HG03025 (cell line): ENCODE data around the gene IRS1.

Experiments used
- ATAC-seq: cut with Tn5 transposase; IDR thresholded peaks from one replicate; pipeline ENCODE4 v1.9.1; 2021; ENCODE audit warnings: mild to moderate bottlenecking, moderate library complexity; ENCODE audit not compliant: unreplicated experiment, low FRiP score

The IRS1 gene

GRCh38 chr2:226763320-226763719 is 36.3 kb downstream of the IRS1 start:
- ATAC-seq = no peak

GRCh38 chr2:226761195-226761583 is 38.4 kb downstream of the IRS1 start:
- ATAC-seq = no peak

- ATAC-seq = no peak
Observed at GRCh38 chr2:226760412-226761194, 39.0 kb downstream of the IRS1 start.

- no peak for ATAC-seq
Observed at GRCh38 chr2:226759768-226760167, 39.9 kb downstream of the IRS1 start.

GRCh38 chr2:226758921-226759640 is 40.5 kb downstream of the IRS1 start:
- no peak for ATAC-seq

GRCh38 chr2:226756131-226756530 is 43.5 kb downstream of the IRS1 start:
- ATAC-seq = no peak

GRCh38 chr2:226755631-226756030 is 44.0 kb downstream of the IRS1 start:
- no peak for ATAC-seq

- no peak for ATAC-seq
Observed at GRCh38 chr2:226754821-226755604, 44.6 kb downstream of the IRS1 start.

- no peak for ATAC-seq
Observed at GRCh38 chr2:226752887-226753286, 46.7 kb downstream of the IRS1 start.

GRCh38 chr2:226747288-226747687 is 52.3 kb downstream of the IRS1 start:
- ATAC-seq = no peak

GRCh38 chr2:226746196-226746800 is 53.3 kb downstream of the IRS1 start:
- no peak for ATAC-seq

GRCh38 chr2:226743915-226744314 is 55.7 kb downstream of the IRS1 start:
- no peak for ATAC-seq

GRCh38 chr2:226742347-226742746 is 57.3 kb downstream of the IRS1 start:
- ATAC-seq = no peak

- ATAC-seq = no peak
Observed at GRCh38 chr2:226740039-226740648, 59.5 kb downstream of the IRS1 start.

GRCh38 chr2:226739545-226740030 is 60.0 kb downstream of the IRS1 start:
- no peak for ATAC-seq

- ATAC-seq = no peak
Observed at GRCh38 chr2:226738821-226739544, 60.6 kb downstream of the IRS1 start.

GRCh38 chr2:226738191-226738820 is 61.3 kb downstream of the IRS1 start:
- no peak for ATAC-seq

GRCh38 chr2:226736382-226736781 is 63.2 kb downstream of the IRS1 start:
- no peak for ATAC-seq

GRCh38 chr2:226733927-226734564 is 65.6 kb downstream of the IRS1 start:
- ATAC-seq = no peak
